Esophagus muscularis mucosa (tissue), 4 donors: Measurements from ENCODE around the gene IFITM2. TPM values are rescaled to one million over a fixed set of nuclear protein-coding genes. Genes with fewer than 3 reads are reported as not detected.
"Not testable (repeated sequence)": the region's sequence is repeated elsewhere in the genome, so short reads cannot be mapped to it uniquely, and the experiment has no call there.

Source experiments
- DNase-seq: peaks from one replicate; pipeline ENCODE4 v3.0.0-alpha.2; 2017; ENCODE audit errors: extremely low spot score
- H3K27ac ChIP-seq, 4 donors: fragments of 200-600 bp; sonication (generic); replicated peaks in 1 of 4; 1 replicate in 3 of 4; 2 replicates in 1 of 4; pipeline ENCODE4 v1.5.1; 2016 to 2019; ENCODE audit warnings: mild to moderate bottlenecking in 1 of 4
- H3K27me3 ChIP-seq, 4 donors: fragments of 200-600 bp; sonication (generic); one replicate each; pipeline versions ENCODE4 v1.5.1 to v1.6.0; 2016 to 2019
- H3K36me3 ChIP-seq, 4 donors: fragments of 200-600 bp; sonication (generic); one replicate each; pipeline ENCODE4 v1.5.1; 2016 to 2019
- H3K4me1 ChIP-seq, 4 donors: fragments of 200-600 bp; sonication (generic); one replicate each; pipeline ENCODE4 v1.5.1; 2016 to 2019
- H3K4me3 ChIP-seq, 4 donors: fragments of 200-600 bp; sonication (generic); 1 replicate in 2 of 4; 2 replicates in 2 of 4; pipeline ENCODE4 v1.5.1; 2016 to 2019; ENCODE audit warnings: mild to moderate bottlenecking in 4 of 4, moderate library complexity in 1 of 4
- H3K9me3 ChIP-seq, 4 donors: fragments of 200-600 bp; sonication (generic); 1 replicate in 3 of 4; 2 replicates in 1 of 4; pipeline ENCODE4 v1.5.1; 2016 to 2019
- CTCF ChIP-seq, 3 experiments: fragments of 200-600 bp in 2 of 3; fragments of 450-650 bp in 1 of 3; sonication (generic) in 2 of 3; IDR thresholded peaks; one replicate each; pipeline ENCODE4 v1.5.1; 2017 to 2019; ENCODE audit warnings: antibody characterized with exemption in 3 of 3, mild to moderate bottlenecking in 2 of 3, moderate library complexity in 1 of 3
- EP300 ChIP-seq: sonication (generic); formaldehyde crosslinking; IDR thresholded peaks from one replicate; pipeline ENCODE4 v1.6.1; 2017; ENCODE audit warnings: antibody characterized with exemption
- POLR2A ChIP-seq: fragments of 450-650 bp; IDR thresholded peaks from one replicate; pipeline ENCODE4 v1.6.1; 2017; ENCODE audit warnings: antibody characterized with exemption, moderate library complexity, mild to moderate bottlenecking, low read depth
- POLR2AphosphoS5 ChIP-seq, 2 donors: sonication (generic); formaldehyde crosslinking; IDR thresholded peaks; one replicate each; pipeline ENCODE4 v1.6.1; 2017; ENCODE audit warnings: antibody characterized with exemption in 2 of 2
- WGBS: methylation state at CpG from one replicate; pipeline ENCODE4 v1.1.5; 2018; 5-methylcytosine and 5-hydroxymethylcytosine counted together
- intact Hi-C: fragments of 100-400 bp; cut with DNase I; formaldehyde crosslinking; loops from one replicate; pipeline ENCODE4 v1.15.1; 2023
- total RNA-seq, 4 donors: library from RNA; depleted of rRNA; stranded (reverse); fragments of >200 nt; gene quantifications; one replicate each; pipeline versions ENCODE4 v1.1.0 to v1.2.1, GENCODE V29; 2016

The IFITM2 gene
- total RNA-seq, 4 donors from 2014 or later, result 92.2 to 235 (median 194) TPM

DNA sequence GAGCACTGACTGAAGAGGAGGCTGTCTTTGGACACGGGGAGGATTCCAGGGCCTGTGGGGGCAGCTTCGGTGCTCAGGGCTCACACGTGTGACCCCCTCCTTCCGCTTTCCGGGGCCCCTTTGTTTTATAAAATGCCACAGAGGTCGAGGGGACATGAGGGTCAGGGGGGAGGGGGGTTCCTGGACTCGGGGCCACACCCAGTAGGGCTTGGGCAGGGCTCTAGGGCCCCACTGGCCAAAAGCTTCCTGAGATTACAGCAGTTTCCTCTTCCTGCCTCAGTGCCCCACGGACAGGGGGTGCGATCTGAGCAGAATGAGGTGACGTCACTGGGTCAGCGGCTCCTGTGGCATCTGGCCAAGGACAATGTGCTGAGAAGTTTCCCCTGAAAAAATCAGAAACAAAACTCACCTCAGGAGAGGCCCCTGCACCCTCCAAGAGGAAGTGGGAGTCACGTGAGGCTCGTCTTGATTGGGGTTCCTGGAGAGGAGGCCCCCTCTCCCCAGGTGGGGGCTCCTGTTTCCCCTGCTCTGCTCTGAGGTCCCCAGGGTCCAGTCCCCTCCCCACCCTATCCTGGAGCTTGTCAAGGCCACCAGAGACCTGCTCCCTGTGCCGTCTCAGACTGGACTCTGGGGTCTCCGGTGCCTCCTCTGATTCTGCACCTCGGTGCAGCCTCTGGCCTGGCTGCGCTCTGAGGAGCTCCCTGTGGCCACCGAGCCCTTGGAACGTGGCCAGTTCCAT lies 19.4 kb downstream of the IFITM2 start:
- peak; percentile 97 for DNase-seq
- intact Hi-C loops, result loop anchor here (2.0 kb wide), 1 partner anchor 26 kb away; no protein-coding TSS in a partner anchor
- Histone ChIP-seq H3K27me3 (no peaks in the 10 kb centered on the region), H3K36me3 (no peaks in the 10 kb centered on the region), H3K9me3 (no peaks in the 10 kb centered on the region), H3K4me1 (peaks cover 46 to 57% (median 48%) of the 10 kb centered on the region in 4 donors), H3K27ac (peak overlapping the region; percentile 86 to 90 (median 87)), H3K4me3 (peak overlapping the region; percentile 8 to 25 (median 14))
- WGBS, result 38% methylated on average over 7 of the region's 19 CpGs
- TF ChIP-seq POLR2AphosphoS5 (IDR thresholded peaks at IDR 0.05) (peak; percentile 66 to 79), POLR2A (no peak), EP300 (no peak), CTCF (IDR thresholded peaks at IDR 0.05) (no peak)

DNA sequence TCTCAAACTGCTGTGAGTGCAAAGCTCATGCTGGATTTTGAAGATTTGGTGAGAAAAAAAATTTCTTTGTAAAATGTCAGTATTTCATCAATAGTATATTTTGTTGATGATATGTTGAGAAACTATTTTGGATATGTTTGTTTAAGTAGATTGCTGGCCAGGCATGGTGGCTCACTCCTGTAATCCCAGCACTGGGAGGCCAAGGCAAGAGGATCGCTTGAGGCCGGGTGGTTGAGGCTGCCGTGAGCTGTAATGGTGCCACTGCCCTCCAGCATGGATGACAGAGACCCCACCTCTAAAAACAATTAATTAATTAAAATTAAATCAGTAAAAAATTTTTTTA lies 19.9 kb downstream of the IFITM2 start:
- H3K27me3 ChIP-seq, result no peaks in the 10 kb centered on the region
- H3K4me3 ChIP-seq, result peak overlapping the region in 2 of 4 donors; percentile 12 to 25
- TF ChIP-seq POLR2A, result no peak
- no peak for TF ChIP-seq POLR2AphosphoS5 (IDR thresholded peaks at IDR 0.05)
- no peak for TF ChIP-seq CTCF (IDR thresholded peaks at IDR 0.05)
- intact Hi-C loops, result loop anchor here (2.0 kb wide), 1 partner anchor 25 kb away; no protein-coding TSS in a partner anchor
- no peak for DNase-seq
- H3K36me3 ChIP-seq, result no peaks in the 10 kb centered on the region
- H3K4me1 ChIP-seq, result peaks cover 44 to 54% (median 47%) of the 10 kb centered on the region in 4 donors
- H3K27ac ChIP-seq, result peak overlapping the region; percentile 86 to 90 (median 87)
- H3K9me3 ChIP-seq, result no peaks in the 10 kb centered on the region
- 90% methylated on average over 3 of the region's 3 CpGs for WGBS

GRCh38 chr11:328012-328411 lies 20.4 kb downstream of the IFITM2 start:
- TF ChIP-seq CTCF (IDR thresholded peaks at IDR 0.05) (no peak), POLR2A (no peak), EP300 (no peak), POLR2AphosphoS5 (IDR thresholded peaks at IDR 0.05) (no peak)
- H3K4me1 ChIP-seq, result peaks cover 40 to 49% (median 45%) of the 10 kb centered on the region in 4 donors
- no peaks in the 10 kb centered on the region for H3K27me3 ChIP-seq
- H3K27ac ChIP-seq, result peak overlapping the region in 3 of 4 donors; percentile 87 to 90 (median 87)
- WGBS, result 93% methylated on average over 10 of the region's 13 CpGs
- no peaks in the 10 kb centered on the region for H3K9me3 ChIP-seq
- H3K36me3 ChIP-seq, result no peaks in the 10 kb centered on the region
- H3K4me3 ChIP-seq, result no peak overlapping the region
- intact Hi-C loops, result no loop called here
- DNase-seq, result no peak

DNA sequence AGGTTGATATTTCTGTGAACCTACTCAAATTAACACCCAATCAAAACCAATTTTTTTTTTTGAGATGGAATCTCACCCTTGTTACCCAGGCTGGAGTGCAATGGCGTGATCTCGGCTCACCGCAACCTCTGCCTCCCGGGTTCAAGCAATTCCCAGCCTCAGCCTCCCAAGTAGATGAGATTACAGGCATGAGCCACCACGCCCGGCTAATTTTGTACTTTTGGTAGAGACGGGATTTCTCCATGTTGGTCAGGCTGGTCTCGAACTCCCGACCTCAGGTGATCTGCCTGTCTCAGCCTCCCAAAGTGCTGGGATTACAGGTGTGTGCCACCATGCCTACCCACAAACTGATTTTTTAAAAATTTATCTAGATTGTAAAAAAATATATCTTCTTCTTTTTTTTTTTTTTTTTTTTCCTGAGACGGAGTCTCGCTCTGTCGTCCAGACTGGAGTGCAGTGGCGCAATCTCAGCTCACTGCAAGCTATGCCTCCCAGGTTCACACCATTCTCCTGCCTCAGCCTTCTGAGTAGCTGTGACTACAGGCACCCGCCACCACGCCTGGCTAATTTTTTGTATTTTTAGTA lies 21.0 kb downstream of the IFITM2 start:
- intact Hi-C loops, result not testable (repeated sequence)

GRCh38 chr11:329886-330253 lies 22.3 kb downstream of the IFITM2 start:
- H3K9me3 ChIP-seq, result no peaks in the 10 kb centered on the region
- no peaks in the 10 kb centered on the region for H3K27me3 ChIP-seq
- H3K36me3 ChIP-seq, result no peaks in the 10 kb centered on the region
- intact Hi-C loops, result no loop called here
- H3K4me1 ChIP-seq, result peaks cover 27 to 42% (median 34%) of the 10 kb centered on the region in 4 donors
- no peak overlapping the region for H3K27ac ChIP-seq
- H3K4me3 ChIP-seq, result no peak overlapping the region
- DNase-seq, result no peak
- TF ChIP-seq POLR2AphosphoS5 (IDR thresholded peaks at IDR 0.05) (no peak), POLR2A (no peak), CTCF (IDR thresholded peaks at IDR 0.05) (no peak), EP300 (no peak)
- 93% methylated on average over 2 of the region's 2 CpGs for WGBS

More for the DNA sequence above, 21.0 kb downstream of the IFITM2 start:
- H3K27ac ChIP-seq, result peak overlapping the region in 1 of 4 donors; percentile 87
- peaks cover 38 to 43% (median 42%) of the 10 kb centered on the region in 4 donors for H3K4me1 ChIP-seq
- H3K27me3 ChIP-seq, H3K36me3 ChIP-seq, H3K4me3 ChIP-seq, H3K9me3 ChIP-seq, DNase-seq: not testable (repeated sequence)
- WGBS, result 93% methylated on average over 15 of the region's 15 CpGs
